HG03378 (cell line): ENCODE results near the gene SCD5.

Experiments used
- ATAC-seq: cut with Tn5 transposase; IDR thresholded peaks from one replicate; pipeline ENCODE4 v1.9.1; 2021; ENCODE audit warnings: mild to moderate bottlenecking, moderate library complexity; ENCODE audit not compliant: unreplicated experiment

Gene SCD5

GRCh38 chr4:82774711-82775171, 23.9 kb downstream of the SCD5 start:
- no peak for ATAC-seq

- ATAC-seq: no peak
Measured at GRCh38 chr4:82773057-82773456, 25.5 kb downstream of the SCD5 start.

- ATAC-seq: no peak
Measured at GRCh38 chr4:82770607-82771006, 28.0 kb downstream of the SCD5 start.

- ATAC-seq: no peak
Measured at GRCh38 chr4:82765134-82765533, 33.5 kb downstream of the SCD5 start.

GRCh38 chr4:82761229-82761628, 37.4 kb downstream of the SCD5 start:
- ATAC-seq: no peak

GRCh38 chr4:82758701-82759685, 39.6 kb downstream of the SCD5 start:
- ATAC-seq: no peak

- ATAC-seq: no peak
Measured at GRCh38 chr4:82756061-82756460, 42.5 kb downstream of the SCD5 start.

GRCh38 chr4:82755650-82756049, 42.9 kb downstream of the SCD5 start:
- no peak for ATAC-seq

- ATAC-seq: no peak
Measured at GRCh38 chr4:82754513-82755165, 44.0 kb downstream of the SCD5 start.

GRCh38 chr4:82753725-82754410, 44.7 kb downstream of the SCD5 start:
- no peak for ATAC-seq

- ATAC-seq: no peak
Measured at GRCh38 chr4:82753238-82753637, 45.4 kb downstream of the SCD5 start.

- ATAC-seq: no peak
Measured at GRCh38 chr4:82748810-82749470, 49.7 kb downstream of the SCD5 start.

GRCh38 chr4:82747686-82748575, 50.7 kb downstream of the SCD5 start:
- no peak for ATAC-seq

GRCh38 chr4:82746705-82747574, 51.7 kb downstream of the SCD5 start:
- no peak for ATAC-seq

- ATAC-seq: no peak
Measured at GRCh38 chr4:82745173-82745842, 53.3 kb downstream of the SCD5 start.

GRCh38 chr4:82744284-82744968, 54.2 kb downstream of the SCD5 start:
- no peak for ATAC-seq

GRCh38 chr4:82741188-82741587, 57.4 kb downstream of the SCD5 start:
- no peak for ATAC-seq
